ENCODE results near the gene ELK4. TPM values are rescaled to one million over a fixed set of nuclear protein-coding genes. Genes with fewer than 3 reads are reported as not detected.

ELK4 gene
- total RNA-seq, 2 donors from 2014 or later, result 30.5 to 37.6 TPM

GRCh38 chr1:205668951-205669340 lies 37.1 kb upstream of the ELK4 start:
- no peaks in the 10 kb centered on the region for H3K36me3 ChIP-seq
- no peaks in the 10 kb centered on the region for H3K9me3 ChIP-seq
- intact Hi-C loops (cut with DNase I), result loop anchor here (10.0 kb wide), 1 partner anchor 306 kb away; no protein-coding TSS in a partner anchor
- no peaks in the 10 kb centered on the region for H3K27me3 ChIP-seq
- H3K27ac ChIP-seq, result peak overlapping the region; percentile 18
- peak overlapping the region in 1 of 2 donors; percentile 68 for H3K9ac ChIP-seq (ENCODE audit: low read depth in 2 of 2, low read length in 2 of 2)
- peak; percentile 38 for DNase-seq
- H3K4me3 ChIP-seq, result no peak overlapping the region
- TF ChIP-seq, protein P1, sequence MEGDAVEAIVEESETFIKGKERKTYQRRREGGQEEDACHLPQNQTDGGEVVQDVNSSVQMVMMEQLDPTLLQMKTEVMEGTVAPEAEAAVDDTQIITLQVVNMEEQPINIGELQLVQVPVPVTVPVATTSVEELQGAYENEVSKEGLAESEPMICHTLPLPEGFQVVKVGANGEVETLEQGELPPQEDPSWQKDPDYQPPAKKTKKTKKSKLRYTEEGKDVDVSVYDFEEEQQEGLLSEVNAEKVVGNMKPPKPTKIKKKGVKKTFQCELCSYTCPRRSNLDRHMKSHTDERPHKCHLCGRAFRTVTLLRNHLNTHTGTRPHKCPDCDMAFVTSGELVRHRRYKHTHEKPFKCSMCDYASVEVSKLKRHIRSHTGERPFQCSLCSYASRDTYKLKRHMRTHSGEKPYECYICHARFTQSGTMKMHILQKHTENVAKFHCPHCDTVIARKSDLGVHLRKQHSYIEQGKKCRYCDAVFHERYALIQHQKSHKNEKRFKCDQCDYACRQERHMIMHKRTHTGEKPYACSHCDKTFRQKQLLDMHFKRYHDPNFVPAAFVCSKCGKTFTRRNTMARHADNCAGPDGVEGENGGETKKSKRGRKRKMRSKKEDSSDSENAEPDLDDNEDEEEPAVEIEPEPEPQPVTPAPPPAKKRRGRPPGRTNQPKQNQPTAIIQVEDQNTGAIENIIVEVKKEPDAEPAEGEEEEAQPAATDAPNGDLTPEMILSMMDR (IDR thresholded peaks at IDR 0.05), result no peak
- H3K4me1 ChIP-seq, result peaks cover 45% of the 10 kb centered on the region

DNA sequence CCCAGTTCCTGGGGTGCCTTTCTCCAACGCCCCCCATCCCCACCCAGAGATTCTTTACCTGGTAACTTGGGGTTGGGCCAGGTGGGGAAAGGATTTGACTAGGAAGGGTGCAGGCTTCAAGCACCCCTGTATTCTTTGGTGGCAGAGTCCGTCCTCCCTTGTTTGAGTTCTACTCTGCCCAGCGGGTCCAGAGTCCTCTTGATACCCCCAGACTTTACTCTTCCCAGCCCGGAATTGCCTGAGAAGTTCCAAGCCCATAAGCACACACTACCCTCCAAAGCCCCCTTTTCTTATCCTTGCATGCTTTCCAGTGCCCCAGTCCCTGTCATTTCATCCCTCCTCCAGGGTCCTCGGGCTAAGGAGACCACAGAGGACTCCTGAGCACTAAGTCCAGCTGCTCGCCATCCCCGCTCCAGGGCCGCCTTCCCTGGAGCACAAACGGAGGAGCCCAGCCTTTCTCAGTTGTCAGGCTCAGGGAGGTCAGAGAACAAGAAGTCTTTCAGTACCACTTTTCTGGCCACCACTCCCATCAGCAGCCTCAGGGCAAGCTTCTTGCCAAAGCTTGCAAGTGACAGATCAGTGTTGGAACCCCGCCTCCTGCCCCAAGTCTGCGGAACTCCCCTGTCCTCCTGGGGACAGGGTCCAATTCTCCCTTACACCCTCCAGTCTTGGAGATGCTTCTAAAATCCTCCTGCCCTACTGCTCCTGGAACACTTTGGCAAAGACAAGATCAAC lies 36.3 kb upstream of the ELK4 start:
- H3K27ac ChIP-seq, result peak overlapping the region; percentile 18
- no peaks in the 10 kb centered on the region for H3K9me3 ChIP-seq
- DNase-seq, result peak; percentile 75
- TF ChIP-seq, protein P1 (IDR thresholded peaks at IDR 0.05), result no peak
- intact Hi-C loops (cut with DNase I), result loop anchor here (10.0 kb wide), 1 partner anchor 307 kb away; no protein-coding TSS in a partner anchor
- H3K27me3 ChIP-seq, result no peaks in the 10 kb centered on the region
- no peak overlapping the region for H3K4me3 ChIP-seq
- H3K9ac ChIP-seq (ENCODE audit: low read depth in 2 of 2, low read length in 2 of 2), result peak overlapping the region in 1 of 2 donors; percentile 68
- H3K36me3 ChIP-seq, result no peaks in the 10 kb centered on the region
- H3K4me1 ChIP-seq, result peaks cover 45% of the 10 kb centered on the region

DNA sequence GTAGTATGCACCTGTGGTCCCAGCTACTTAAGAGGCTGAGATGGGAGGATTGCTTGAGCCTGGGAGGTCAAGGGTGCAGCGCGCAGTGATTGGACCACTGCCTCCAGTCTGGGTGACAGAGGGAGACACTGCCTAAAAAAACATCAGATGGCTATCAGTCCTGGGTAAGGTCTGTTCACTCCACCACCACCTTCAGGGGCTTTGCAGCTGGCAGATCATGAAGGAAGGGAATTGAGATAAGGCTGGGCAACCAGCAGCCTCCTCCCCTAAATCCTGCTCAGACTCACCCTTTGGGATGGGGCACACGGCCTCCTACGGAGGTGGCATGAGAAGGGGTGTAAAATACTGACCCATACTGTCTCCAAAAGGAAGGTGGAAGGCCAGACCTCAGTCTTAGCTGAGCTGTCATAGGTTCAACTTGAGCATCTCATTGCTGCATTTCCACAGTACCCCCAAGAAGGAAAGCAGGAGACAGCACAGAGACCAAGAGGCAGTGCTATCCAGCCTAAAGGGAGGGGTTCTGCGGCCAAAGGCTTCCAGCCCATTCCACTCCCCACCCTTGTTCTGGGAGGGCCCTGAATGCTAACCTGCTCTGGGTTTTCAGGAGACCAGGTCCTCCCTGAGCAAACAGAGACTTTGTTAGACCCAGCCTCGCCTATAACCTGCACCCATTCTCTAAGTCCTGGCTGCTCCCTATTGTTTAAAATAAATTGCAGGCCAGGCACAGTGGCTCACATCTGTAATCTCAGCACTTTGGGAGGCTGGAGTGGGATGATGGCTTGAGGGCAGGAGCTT lies 34.8 kb upstream of the ELK4 start:
- intact Hi-C loops (cut with DNase I), result loop anchor here (10.0 kb wide), 1 partner anchor 308 kb away; no protein-coding TSS in a partner anchor
- Histone ChIP-seq H3K27me3 (no peaks in the 10 kb centered on the region), H3K27ac (peak overlapping the region; percentile 71), H3K4me3 (no peak overlapping the region), H3K9me3 (no peaks in the 10 kb centered on the region), H3K9ac (ENCODE audit: low read depth in 2 of 2, low read length in 2 of 2) (peak overlapping the region in 1 of 2 donors; percentile 41), H3K4me1 (peaks cover 38% of the 10 kb centered on the region), H3K36me3 (no peaks in the 10 kb centered on the region)
- DNase-seq, result peak; percentile 86
- TF ChIP-seq, protein P1 (IDR thresholded peaks at IDR 0.05), result no peak

DNA sequence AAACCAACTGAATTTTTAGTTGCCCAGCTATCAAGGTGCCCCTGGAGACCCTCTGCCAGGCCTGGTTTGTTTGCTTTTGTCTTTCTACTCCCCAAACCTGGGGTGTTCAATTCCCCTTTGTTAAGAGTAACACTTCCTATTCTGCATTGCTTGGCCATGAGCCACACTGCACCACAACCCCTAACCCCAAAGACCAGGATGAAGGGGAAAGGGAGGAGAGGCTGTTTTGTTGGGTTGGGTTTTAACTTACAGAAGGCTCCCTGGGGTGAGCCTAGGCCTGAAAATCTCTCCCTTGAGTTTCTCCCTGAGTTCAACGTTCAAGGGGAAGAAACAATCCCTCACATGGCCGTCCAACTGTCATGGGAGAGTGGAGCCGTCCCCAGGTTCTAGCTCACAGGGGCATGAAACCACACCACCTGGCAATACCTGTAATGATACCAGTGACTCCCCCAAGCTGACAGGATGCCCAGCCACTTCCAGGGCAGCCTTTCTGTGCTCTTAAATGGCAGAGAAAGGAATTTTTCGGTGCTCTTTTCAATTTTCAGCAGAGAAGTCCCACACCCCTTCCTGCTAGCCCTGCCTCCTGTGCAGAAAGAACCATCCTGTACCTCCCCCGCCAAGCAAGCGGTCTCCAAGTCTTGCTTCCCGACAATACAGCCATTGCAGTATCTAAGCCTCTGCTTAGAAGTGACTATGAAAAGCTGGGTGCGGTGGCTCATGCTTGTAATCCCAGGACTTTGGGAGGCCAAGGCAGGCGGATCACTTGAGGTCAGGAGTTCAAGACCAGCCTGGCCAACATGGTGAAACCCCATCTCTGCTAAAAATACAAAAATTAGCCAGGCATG lies 33.6 kb upstream of the ELK4 start:
- Histone ChIP-seq H3K4me3 (no peak overlapping the region), H3K9ac (ENCODE audit: low read depth in 2 of 2, low read length in 2 of 2) (peak overlapping the region in 1 of 2 donors; percentile 68), H3K9me3 (no peaks in the 10 kb centered on the region), H3K27ac (peak overlapping the region; percentile 60), H3K36me3 (no peaks in the 10 kb centered on the region), H3K4me1 (peaks cover 38% of the 10 kb centered on the region), H3K27me3 (no peaks in the 10 kb centered on the region)
- TF ChIP-seq, protein P1 (IDR thresholded peaks at IDR 0.05), result no peak
- peak; percentile 41 for DNase-seq
- intact Hi-C loops (cut with DNase I), result loop anchor here (10.0 kb wide), 1 partner anchor 309 kb away; no protein-coding TSS in a partner anchor
